GM19351 (cell line): Measurements from ENCODE around the gene CLCNKB.

Source experiments
- ATAC-seq: cut with Tn5 transposase; IDR thresholded peaks from one replicate; pipeline ENCODE4 v1.9.1; 2021; ENCODE audit warnings: mild to moderate bottlenecking, moderate library complexity; ENCODE audit not compliant: unreplicated experiment

CLCNKB gene

DNA sequence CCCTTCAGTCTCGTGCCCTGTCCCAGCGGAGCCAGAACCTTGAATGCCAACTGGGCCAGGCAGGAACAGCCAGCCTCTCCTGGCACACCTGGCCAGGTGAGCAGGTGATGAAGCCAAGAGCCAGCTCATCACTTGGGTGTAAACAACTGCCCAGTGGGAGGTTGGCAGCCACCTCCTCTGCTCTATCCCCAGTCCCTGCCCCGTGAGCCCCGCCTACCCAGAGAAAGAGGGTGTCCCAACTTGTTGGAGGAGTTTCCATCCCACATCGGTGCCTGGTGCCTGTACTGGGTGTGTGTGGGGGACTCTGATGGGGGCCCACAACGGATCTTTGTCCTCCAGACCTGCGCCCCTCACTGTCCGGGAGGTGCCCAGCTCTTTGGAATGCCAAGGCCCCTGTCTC lies 47.7 kb downstream of the CLCNKB start:
- ATAC-seq, result no peak

DNA sequence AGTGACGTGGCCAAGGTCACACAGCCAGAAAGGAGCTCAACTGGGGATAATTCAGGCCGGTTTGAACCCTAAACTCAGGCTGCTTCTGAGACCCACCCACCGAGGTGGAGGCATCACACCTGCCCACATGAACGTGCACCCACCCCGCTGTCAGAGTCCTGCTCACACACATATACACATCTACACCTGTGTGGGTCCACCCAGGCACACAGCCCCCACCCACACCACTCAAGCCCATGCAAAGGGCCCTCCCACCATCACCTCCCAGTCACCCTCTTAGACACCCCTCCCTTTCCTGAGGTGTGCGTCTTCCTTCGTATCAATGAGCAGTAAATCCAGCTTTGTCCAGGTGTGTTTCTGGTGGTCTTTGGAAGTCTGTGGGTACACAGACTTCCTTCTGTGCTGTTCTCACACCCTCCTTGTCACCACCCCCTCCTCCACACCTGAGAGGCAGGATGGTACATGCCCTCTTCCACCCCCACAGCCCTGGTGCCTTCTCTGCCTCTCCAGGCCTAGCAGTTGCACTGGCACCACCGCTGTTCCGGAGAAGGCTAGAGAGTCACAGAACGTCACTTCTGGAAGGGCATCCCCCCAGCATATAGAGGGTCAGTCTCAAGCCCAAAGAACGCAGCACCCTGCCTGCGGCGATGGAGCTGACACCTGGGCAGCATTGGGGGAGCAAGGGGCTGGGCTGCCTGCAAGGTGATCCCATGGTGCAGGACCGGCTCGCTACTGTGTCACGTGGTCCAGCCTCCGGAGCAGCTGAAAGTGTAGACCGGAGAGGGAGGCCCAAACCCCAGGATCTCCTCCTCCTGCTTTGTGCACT lies 48.7 kb downstream of the CLCNKB start:
- ATAC-seq, result no peak

DNA sequence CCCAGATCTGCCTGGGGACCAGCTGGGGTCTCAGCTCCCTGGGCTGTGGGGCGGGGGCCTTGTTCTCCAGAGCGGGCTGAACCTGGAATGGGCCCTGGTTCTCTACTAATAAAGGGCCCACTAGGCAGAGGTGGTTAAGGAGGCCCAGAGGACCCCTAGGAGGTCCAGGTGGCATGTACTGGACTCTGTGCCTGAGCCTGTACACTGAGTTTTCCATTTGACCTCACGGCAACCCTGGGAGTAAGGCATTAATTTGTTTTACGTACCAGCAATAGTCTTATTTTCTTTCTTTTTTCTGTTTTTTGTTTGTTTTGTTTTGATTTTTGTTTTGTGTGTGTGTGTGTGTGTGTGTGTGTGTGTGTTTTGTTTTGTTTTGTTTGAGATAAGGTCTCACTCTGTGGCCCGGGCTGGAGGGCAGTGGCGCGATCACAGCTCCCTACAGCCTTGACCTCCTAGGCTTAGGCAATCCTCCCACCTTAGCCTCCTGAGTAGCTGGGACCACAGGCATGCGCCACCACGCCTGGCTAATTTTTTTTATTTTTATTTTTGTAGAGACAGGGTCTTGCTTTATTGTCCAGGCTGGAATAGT lies 49.4 kb downstream of the CLCNKB start:
- no peak for ATAC-seq

DNA sequence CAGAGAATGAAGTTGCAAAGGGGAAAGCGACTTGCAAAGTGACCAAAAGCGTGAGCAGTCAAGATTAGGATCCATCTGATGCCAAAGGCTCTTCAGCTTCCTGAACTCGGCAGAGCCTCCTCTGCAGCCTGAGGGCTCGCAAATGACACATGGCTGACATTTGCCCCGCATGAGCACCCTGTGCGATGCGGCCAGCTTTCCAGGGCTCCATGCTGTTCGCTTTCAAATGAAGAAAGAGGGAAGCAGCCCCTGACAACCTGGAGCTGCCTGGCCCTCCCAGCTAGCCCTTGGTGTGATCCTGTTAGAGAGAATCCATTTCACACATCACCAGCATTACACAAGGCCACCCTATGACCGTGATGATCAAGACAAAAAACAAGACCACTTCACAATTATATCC lies 50.0 kb downstream of the CLCNKB start:
- no peak for ATAC-seq

DNA sequence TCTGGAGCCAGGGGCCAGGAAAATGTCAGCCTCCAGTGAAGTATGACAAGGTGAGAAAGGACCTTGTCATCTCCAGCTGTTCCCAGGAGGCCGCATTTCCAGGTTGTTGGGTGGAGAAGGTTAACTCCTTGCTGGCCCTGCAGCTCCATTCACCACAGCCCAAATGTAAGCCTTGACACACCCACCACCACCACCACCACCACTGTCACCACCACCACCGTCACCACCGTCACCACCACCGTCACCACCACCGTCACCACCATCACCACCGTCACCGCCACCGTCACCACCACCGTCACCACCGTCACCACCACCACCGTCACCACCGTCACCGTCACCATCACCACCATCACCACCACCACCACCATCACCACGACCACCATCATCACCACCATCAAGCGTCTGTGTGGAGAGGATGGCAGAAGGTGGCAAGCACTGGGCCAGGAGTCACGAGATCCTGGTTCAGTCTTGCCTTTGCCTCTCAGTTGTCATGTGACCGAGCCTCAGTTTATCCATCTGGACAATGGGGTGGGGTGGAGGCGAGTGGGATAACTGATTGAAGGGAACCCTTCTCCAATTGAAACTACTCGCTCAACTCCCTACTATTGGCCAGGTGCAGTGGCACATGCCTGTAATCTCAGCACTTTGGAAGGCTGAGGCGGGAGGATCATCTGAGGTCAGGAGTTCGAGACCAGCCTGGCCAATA lies 51.0 kb downstream of the CLCNKB start:
- no peak for ATAC-seq

DNA sequence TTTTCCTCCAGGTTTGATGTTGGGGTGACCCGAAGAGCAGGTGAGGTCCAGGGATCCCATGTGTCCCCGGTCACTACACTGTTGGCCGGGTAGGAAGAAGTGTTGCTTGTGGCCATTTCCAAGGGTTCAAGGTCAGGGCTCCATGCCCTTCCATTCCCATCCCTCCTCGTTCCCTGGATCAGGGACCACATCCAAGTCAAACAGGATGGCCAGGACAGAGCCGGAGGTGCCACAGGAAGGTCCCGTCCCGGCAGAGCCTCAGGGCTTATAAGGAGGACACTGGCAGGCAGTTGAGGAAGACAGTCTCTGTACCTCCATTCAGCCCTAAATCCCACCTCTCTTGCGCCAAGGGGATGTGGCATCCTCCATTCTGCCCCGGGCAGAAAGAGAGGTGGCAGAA lies 51.9 kb downstream of the CLCNKB start:
- no peak for ATAC-seq

DNA sequence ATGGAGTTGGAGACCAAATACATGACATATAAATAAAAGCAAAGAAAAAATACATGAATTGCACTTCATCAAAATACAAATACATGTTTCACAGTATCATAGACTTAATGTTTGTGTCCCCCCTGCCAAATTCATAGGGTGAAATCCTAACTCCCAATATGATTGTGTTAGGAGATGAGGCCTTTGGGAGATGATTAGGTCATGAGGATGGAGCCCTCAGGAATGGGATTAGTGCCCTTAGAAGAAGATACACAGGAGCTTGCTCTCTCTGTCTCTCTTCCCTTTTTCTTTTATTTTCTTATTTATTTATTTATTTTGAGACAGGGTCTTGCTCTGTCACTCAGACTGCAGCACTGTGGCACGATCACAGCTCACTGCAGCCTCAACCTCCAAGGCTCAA lies 55.8 kb downstream of the CLCNKB start:
- no peak for ATAC-seq

DNA sequence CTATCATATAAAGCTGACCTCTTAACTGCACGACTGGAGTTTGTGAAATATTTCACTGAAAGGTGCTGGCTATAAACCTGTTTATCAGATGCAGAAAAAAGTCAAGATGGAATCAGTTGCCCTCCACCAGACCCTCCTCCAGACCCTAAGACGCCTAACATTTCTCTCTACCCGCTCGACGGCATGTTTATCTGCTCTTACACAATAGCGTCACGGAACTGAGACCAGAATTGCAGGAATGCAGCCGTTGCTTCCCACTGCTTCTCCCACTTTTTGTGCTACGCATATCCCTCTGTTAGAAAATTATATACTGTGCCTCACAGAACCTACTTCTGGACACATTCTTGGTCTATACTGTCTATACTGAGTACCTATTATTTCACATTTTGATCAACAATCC lies 58.0 kb downstream of the CLCNKB start:
- no peak for ATAC-seq
